MM.1S (cell line): Measurements from ENCODE around the gene LRRK1.

Experiments
- DNase-seq: peaks from one replicate; pipeline ENCODE4 v3.0.0-alpha.2; 2015
- H2AFZ ChIP-seq: fragments of 300-600 bp; sonication (generic); 2 replicates; pipeline ENCODE4 v1.6.0; 2016; ENCODE audit warnings: antibody characterized with exemption, low read length
- H3F3A ChIP-seq: fragments of 300-600 bp; sonication (generic); 2 replicates; pipeline ENCODE4 v1.6.1; 2016; ENCODE audit warnings: mild to moderate bottlenecking, antibody characterized with exemption, low read length, moderate library complexity, mixed read lengths; ENCODE audit not compliant: insufficient read depth
- H3K27ac ChIP-seq: fragments of 300-600 bp; sonication (generic); 2 replicates; pipeline ENCODE4 v1.5.1; 2016; ENCODE audit warnings: mild to moderate bottlenecking, low read length
- H3K27me3 ChIP-seq: fragments of 300-600 bp; sonication (generic); replicated peaks from 2 replicates; pipeline ENCODE4 v1.6.0; 2016; ENCODE audit warnings: low read length; ENCODE audit not compliant: insufficient read depth
- H3K36me3 ChIP-seq: fragments of 300-600 bp; sonication (generic); replicated peaks from 2 replicates; pipeline ENCODE4 v1.6.1; 2016; ENCODE audit warnings: mild to moderate bottlenecking, low read length, mixed read lengths; ENCODE audit not compliant: insufficient read depth
- H3K4me1 ChIP-seq: fragments of 300-600 bp; sonication (generic); 2 replicates; pipeline ENCODE4 v1.6.1; 2016; ENCODE audit warnings: low read length, mixed read lengths
- H3K4me2 ChIP-seq: fragments of 300-600 bp; sonication (generic); 2 replicates; pipeline ENCODE4 v1.6.0; 2016; ENCODE audit warnings: low read depth, low read length
- H3K4me3 ChIP-seq: fragments of 300-600 bp; sonication (generic); 2 replicates; pipeline ENCODE4 v1.5.1; 2016; ENCODE audit warnings: low read length, mixed read lengths
- H3K79me2 ChIP-seq: fragments of 300-600 bp; sonication (generic); 2 replicates; pipeline ENCODE4 v1.6.1; 2016; ENCODE audit warnings: mixed run types, low read length, mixed read lengths
- H3K9ac ChIP-seq: fragments of 300-600 bp; sonication (generic); 2 replicates; pipeline ENCODE4 v1.6.1; 2016; ENCODE audit warnings: low read length, mixed read lengths
- H3K9me2 ChIP-seq: fragments of 300-600 bp; sonication (generic); replicated peaks from 2 replicates; pipeline ENCODE4 v1.6.1; 2016; ENCODE audit warnings: mild to moderate bottlenecking, low read length, mixed read lengths; ENCODE audit not compliant: insufficient read depth
- H3K9me3 ChIP-seq: fragments of 300-600 bp; sonication (generic); replicated peaks from 2 replicates; pipeline ENCODE4 v1.6.1; 2016; ENCODE audit warnings: mild to moderate bottlenecking, low read length, mixed read lengths; ENCODE audit not compliant: insufficient read depth
- H4K20me1 ChIP-seq: fragments of 300-600 bp; sonication (generic); 2 replicates; pipeline ENCODE4 v1.6.1; 2016; ENCODE audit warnings: mild to moderate bottlenecking, low read length, moderate library complexity, mixed read lengths; ENCODE audit not compliant: insufficient read depth
- CTCF ChIP-seq: fragments of 300-600 bp; sonication (generic); IDR thresholded peaks from 2 replicates; pipeline ENCODE4 v1.5.1; 2016; ENCODE audit warnings: antibody characterized with exemption, low read length, mixed read lengths
- EZH2 ChIP-seq: fragments of 300-600 bp; sonication (generic); optimal IDR thresholded peaks from 2 replicates; pipeline ENCODE3; 2017; ENCODE audit warnings: low read depth, mild to moderate bottlenecking, antibody characterized with exemption, low read length, mixed read lengths
- EZH2phosphoT487 ChIP-seq: fragments of 300-600 bp; sonication (generic); IDR thresholded peaks from 2 replicates; pipeline ENCODE4 v1.6.1; 2018; ENCODE audit warnings: antibody characterized with exemption, low read length

The LRRK1 gene

DNA sequence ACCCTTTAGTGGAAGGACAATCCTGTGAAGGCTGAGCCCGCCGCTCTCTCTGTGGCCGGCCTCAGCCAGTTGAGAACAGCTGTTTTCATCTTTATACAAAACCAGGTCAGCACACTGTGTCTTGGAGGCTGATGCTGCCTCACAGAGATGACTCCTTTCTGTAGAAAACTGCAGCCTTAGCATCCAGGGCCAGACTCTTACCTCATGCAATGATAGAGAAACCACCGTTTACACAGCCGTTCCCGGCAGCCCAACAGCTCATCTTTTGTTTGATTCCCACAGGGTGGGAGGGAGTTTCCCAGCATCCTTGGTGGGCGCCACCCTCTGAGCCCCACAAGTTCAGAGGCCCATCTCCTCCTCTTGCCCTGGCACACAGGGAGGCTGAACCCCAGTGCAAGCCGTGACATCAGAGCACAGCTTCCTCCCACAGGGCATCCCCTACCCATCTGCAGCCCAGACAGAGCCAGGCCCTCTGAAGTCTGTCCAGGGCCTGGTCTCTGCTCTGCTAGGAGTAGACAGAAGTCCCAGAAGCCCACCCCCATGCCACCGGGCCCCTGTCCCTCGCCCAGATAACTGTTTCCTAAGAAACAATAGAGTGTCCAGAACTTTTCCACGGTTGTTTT, 105.0 kb downstream of the LRRK1 start:
- no peaks in the 10 kb centered on the region for H3K4me1 ChIP-seq
- no peak overlapping the region for H3K4me3 ChIP-seq
- no peaks in the 10 kb centered on the region for H3K27me3 ChIP-seq
- no peaks in the 10 kb centered on the region for H3K9me3 ChIP-seq
- H3K9me2 ChIP-seq: no peaks in the 10 kb centered on the region
- DNase-seq: no peak
- H3K36me3 ChIP-seq: peaks cover 3% of the 10 kb centered on the region; the same call in 1 of the 2 replicates
- no peak overlapping the region for H2AFZ ChIP-seq
- no peaks in the 10 kb centered on the region for H3F3A ChIP-seq
- H3K4me2 ChIP-seq: no peak overlapping the region
- H3K9ac ChIP-seq: no peak overlapping the region
- H3K79me2 ChIP-seq: no peaks in the 10 kb centered on the region
- no peak overlapping the region for H3K27ac ChIP-seq
- no peaks in the 10 kb centered on the region for H4K20me1 ChIP-seq
- TF ChIP-seq EZH2 (no peak), CTCF (no peak), EZH2phosphoT487 (no peak)

GRCh38 chr15:101024706-101025500, 105.7 kb downstream of the LRRK1 start:
- H3K36me3 ChIP-seq: peaks cover 3% of the 10 kb centered on the region; the same call in 1 of the 2 replicates

DNA sequence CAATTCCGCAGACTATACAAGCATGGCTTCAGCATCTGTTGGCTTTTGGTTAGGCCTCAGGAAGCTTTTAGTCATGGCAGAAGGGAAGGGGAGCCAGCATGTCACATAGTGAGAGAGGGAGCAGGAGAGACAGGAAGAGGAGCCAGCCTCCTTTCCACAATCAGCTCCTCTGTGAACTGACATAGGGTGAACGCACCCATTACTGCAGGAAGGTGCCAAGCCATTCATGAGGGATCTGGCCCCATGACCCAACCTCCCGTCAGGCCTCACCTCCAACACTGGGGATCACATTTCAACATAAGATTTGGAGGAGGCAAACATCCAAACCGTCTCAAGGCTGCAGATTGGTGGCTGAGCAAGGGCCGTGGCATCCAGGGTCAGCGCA, 106.3 kb downstream of the LRRK1 start:
- no peaks in the 10 kb centered on the region for H3K9me2 ChIP-seq
- H3K4me2 ChIP-seq: no peak overlapping the region
- H3K27ac ChIP-seq: no peak overlapping the region
- H3K79me2 ChIP-seq: no peaks in the 10 kb centered on the region
- no peaks in the 10 kb centered on the region for H3K4me1 ChIP-seq
- no peak overlapping the region for H3K4me3 ChIP-seq
- H3K9me3 ChIP-seq: no peaks in the 10 kb centered on the region
- no peaks in the 10 kb centered on the region for H4K20me1 ChIP-seq
- no peak overlapping the region for H3K9ac ChIP-seq
- DNase-seq: no peak
- peaks cover 3% of the 10 kb centered on the region; the same call in 1 of the 2 replicates for H3K36me3 ChIP-seq
- no peak overlapping the region for H2AFZ ChIP-seq
- TF ChIP-seq EZH2phosphoT487 (no peak), EZH2 (no peak), CTCF (no peak)
- no peaks in the 10 kb centered on the region for H3K27me3 ChIP-seq
- H3F3A ChIP-seq: no peaks in the 10 kb centered on the region

More at GRCh38 chr15:101024706-101025500, 105.7 kb downstream of the LRRK1 start:
- H3K9me3 ChIP-seq: no peaks in the 10 kb centered on the region
- H3K27me3 ChIP-seq: no peaks in the 10 kb centered on the region
- H3K9ac ChIP-seq: no peak overlapping the region
- H3K9me2 ChIP-seq: no peaks in the 10 kb centered on the region
- TF ChIP-seq EZH2: no peak
- TF ChIP-seq CTCF: no peak
- no peak for TF ChIP-seq EZH2phosphoT487
- no peak for DNase-seq
- no peaks in the 10 kb centered on the region for H3K4me1 ChIP-seq
- no peaks in the 10 kb centered on the region for H4K20me1 ChIP-seq
- H3K79me2 ChIP-seq: no peaks in the 10 kb centered on the region
- H2AFZ ChIP-seq: no peak overlapping the region
- no peak overlapping the region for H3K4me2 ChIP-seq
- H3K4me3 ChIP-seq: no peak overlapping the region
- no peak overlapping the region for H3K27ac ChIP-seq
- no peaks in the 10 kb centered on the region for H3F3A ChIP-seq
